GM23338 (cell line): ENCODE results near the gene ZNF366. TPM values are rescaled to one million over a fixed set of nuclear protein-coding genes. Genes with fewer than 3 reads are reported as not detected.

Source experiments
- ATAC-seq: fragments of 200-7000 bp; cut with Tn5 transposase; 3 replicates; pipeline ENCODE4 v1.9.1; 2020
- DNase-seq: peaks from one replicate; pipeline ENCODE4 v3.0.0-alpha.2; 2015; ENCODE audit warnings: low spot score
- H2AFZ ChIP-seq: fragments of 200-600 bp; sonication (generic); 2 replicates; pipeline ENCODE4 v1.8.0; 2016; ENCODE audit warnings: antibody characterized with exemption, mild to moderate bottlenecking, moderate library complexity
- H3F3A ChIP-seq: fragments of 200-600 bp; sonication (generic); replicated peaks from 2 replicates; pipeline ENCODE4 v1.8.0; 2017; ENCODE audit warnings: antibody characterized with exemption, mixed run types, low read depth
- H3K27ac ChIP-seq: fragments of 200-600 bp; sonication (generic); 2 replicates; pipeline ENCODE4 v1.6.1; 2016; ENCODE audit warnings: low read depth
- H3K27me3 ChIP-seq: fragments of 200-600 bp; sonication (generic); 2 replicates; pipeline ENCODE4 v1.8.0; 2016; ENCODE audit warnings: mild to moderate bottlenecking, mixed run types, moderate library complexity; ENCODE audit not compliant: insufficient read depth
- H3K36me3 ChIP-seq: fragments of 200-600 bp; sonication (generic); 2 replicates; pipeline ENCODE4 v1.8.0; 2016; ENCODE audit warnings: mild to moderate bottlenecking; ENCODE audit not compliant: insufficient read depth
- H3K4me1 ChIP-seq: fragments of 200-600 bp; sonication (generic); 2 replicates; pipeline ENCODE4 v1.8.0; 2016; ENCODE audit warnings: mild to moderate bottlenecking, moderate library complexity; ENCODE audit not compliant: insufficient read depth
- H3K4me2 ChIP-seq: fragments of 200-600 bp; sonication (generic); 2 replicates; pipeline ENCODE4 v1.7.1; 2017; ENCODE audit warnings: mixed run types
- H3K4me3 ChIP-seq: fragments of 200-600 bp; sonication (generic); 2 replicates; pipeline ENCODE4 v1.6.1; 2016; ENCODE audit warnings: mixed run types
- H3K79me2 ChIP-seq: fragments of 200-600 bp; sonication (generic); replicated peaks from 2 replicates; pipeline ENCODE4 v1.8.0; 2017; ENCODE audit warnings: mild to moderate bottlenecking; ENCODE audit not compliant: insufficient read depth
- H3K9me2 ChIP-seq: fragments of 200-600 bp; sonication (generic); 2 replicates; pipeline ENCODE4 v1.8.0; 2017; ENCODE audit not compliant: insufficient read depth
- H4K20me1 ChIP-seq: fragments of 200-600 bp; sonication (generic); replicated peaks from 2 replicates; pipeline ENCODE4 v1.8.0; 2017; ENCODE audit warnings: mild to moderate bottlenecking; ENCODE audit not compliant: insufficient read depth
- H3K27ac Mint-ChIP-seq: 2 replicates; pipeline ENCODE4 v1.8.0; 2020; ENCODE audit warnings: inconsistent platforms, mild to moderate bottlenecking, moderate library complexity, mixed read lengths
- H3K27me3 Mint-ChIP-seq: 3 replicates; pipeline ENCODE4 v1.8.0; 2022; ENCODE audit warnings: low read depth, mild to moderate bottlenecking, moderate library complexity, mixed read lengths, inconsistent platforms; ENCODE audit not compliant: insufficient read depth, poor library complexity
- H3K36me3 Mint-ChIP-seq: 3 replicates; pipeline ENCODE4 v1.8.0; 2021; ENCODE audit warnings: low read depth, mild to moderate bottlenecking, inconsistent platforms, moderate library complexity, mixed read lengths
- H3K4me1 Mint-ChIP-seq: 3 replicates; pipeline ENCODE4 v1.8.0; 2020; ENCODE audit warnings: mild to moderate bottlenecking, inconsistent platforms, mixed read lengths
- H3K4me3 Mint-ChIP-seq: 3 replicates; pipeline ENCODE4 v1.8.0; 2021; ENCODE audit warnings: moderate library complexity, mild to moderate bottlenecking, inconsistent platforms, mixed read lengths
- H3K9me3 Mint-ChIP-seq: 3 replicates; pipeline ENCODE4 v1.8.0; 2020; ENCODE audit warnings: moderate library complexity, mild to moderate bottlenecking, inconsistent platforms, mixed read lengths
- CREB1 ChIP-seq: fragments of 250-450 bp; sonication (Bioruptor Pico); IDR thresholded peaks from 2 replicates; pipeline ENCODE4 v1.5.0; 2020; ENCODE audit warnings: low read depth, mild to moderate bottlenecking, moderate library complexity
- EZH2 ChIP-seq: fragments of 200-600 bp; sonication (generic); IDR thresholded peaks from one replicate; pipeline ENCODE4 v1.8.0; 2017; ENCODE audit warnings: antibody characterized with exemption, mild to moderate bottlenecking, low read depth; ENCODE audit not compliant: unreplicated experiment
- JUNB ChIP-seq: IDR thresholded peaks from one replicate; pipeline ENCODE4 v1.6.1; 2016; ENCODE audit warnings: antibody characterized with exemption; ENCODE audit not compliant: unreplicated experiment
- NANOG ChIP-seq: IDR thresholded peaks from 2 replicates; pipeline ENCODE4 v1.6.1; 2016; ENCODE audit warnings: antibody characterized with exemption, borderline replicate concordance
- POLR2AphosphoS5 ChIP-seq: IDR thresholded peaks from 2 replicates; pipeline ENCODE4 v1.6.1; 2016; ENCODE audit warnings: antibody characterized with exemption, low read depth
- STAT1 ChIP-seq: IDR thresholded peaks from one replicate; pipeline ENCODE4 v1.6.1; 2016; ENCODE audit warnings: antibody characterized with exemption; ENCODE audit not compliant: unreplicated experiment
- ZNF114 ChIP-seq: fragments of 250-450 bp; sonication (Bioruptor Pico); IDR thresholded peaks from 2 replicates; pipeline ENCODE4 v1.5.0; 2020; ENCODE audit warnings: mild to moderate bottlenecking, moderate library complexity
- ZNF331 ChIP-seq: fragments of 250-450 bp; sonication (Bioruptor Pico); IDR thresholded peaks from 2 replicates; pipeline ENCODE4 v1.5.0; 2020; ENCODE audit warnings: low read depth, mild to moderate bottlenecking, moderate library complexity
- polyA plus RNA-seq: library from polyadenylated mRNA; unstranded; fragments of >200 nt; fragmentation: Nextera tagmentation; extraction: Ambion mirVana; gene quantifications from 2 replicates; pipeline ENCODE4 v1.2.1, GENCODE V29; 2016
- total RNA-seq: library from RNA; depleted of rRNA; stranded (reverse); fragments of >200 nt; shearing (Covaris generic); gene quantifications from 2 replicates; pipeline ENCODE4 v1.2.3, GENCODE V29; 2014
- TF ChIP-seq, protein P1 (sequence below): IDR thresholded peaks from 2 replicates; pipeline ENCODE4 v1.6.1; 2016; ENCODE audit warnings: antibody characterized with exemption
- TF ChIP-seq, protein P2 (sequence below): fragments of 250-450 bp; sonication (Bioruptor Pico); IDR thresholded peaks from 2 replicates; pipeline ENCODE4 v1.5.0; 2020; ENCODE audit warnings: mild to moderate bottlenecking, moderate library complexity

The ZNF366 gene
- total and polyA plus RNA-seq, 2 experiments from 2014 or later: not detected

DNA sequence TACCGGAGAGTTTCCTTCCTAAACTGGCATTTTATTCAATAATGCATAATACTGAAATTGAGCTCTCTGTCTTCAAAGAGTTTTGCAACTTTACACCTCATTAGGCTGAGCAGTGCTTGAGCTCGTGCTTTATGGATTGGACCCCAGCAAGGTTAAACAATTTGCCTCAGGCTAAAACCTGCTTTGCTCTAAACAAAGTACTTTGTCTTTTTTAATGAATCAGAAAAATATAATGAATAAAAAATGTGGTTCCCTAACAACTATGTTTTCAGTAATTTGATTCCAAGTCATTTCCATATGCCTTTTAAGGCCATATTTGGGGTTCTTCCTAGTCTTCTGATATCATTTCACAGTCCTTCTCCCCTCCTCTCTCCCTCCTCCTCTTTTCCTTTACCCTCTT lies 20.0 kb downstream of the ZNF366 start:
- Mint-ChIP-seq H3K9me3 (no peaks in the 10 kb centered on the region), H3K4me1 (peaks cover 15% of the 10 kb centered on the region), H3K27ac (no peak overlapping the region), H3K36me3 (no peaks in the 10 kb centered on the region), H3K27me3 (no peaks in the 10 kb centered on the region), H3K4me3 (no peak overlapping the region)
- H4K20me1 ChIP-seq: no peaks in the 10 kb centered on the region
- DNase-seq (no peak), ATAC-seq (no peak)
- peak overlapping the region; percentile 89; the same call in 1 of the 2 replicates for H2AFZ ChIP-seq
- no peaks in the 10 kb centered on the region for H3K36me3 ChIP-seq
- no peaks in the 10 kb centered on the region for H3K27me3 ChIP-seq
- H3K4me3 ChIP-seq: no peak overlapping the region
- no peak overlapping the region for H3K4me2 ChIP-seq
- TF ChIP-seq POLR2AphosphoS5 (no peak), NANOG (no peak), ZNF114 (CRISPR knock-in tag) (no peak)
- TF ChIP-seq, protein P1, sequence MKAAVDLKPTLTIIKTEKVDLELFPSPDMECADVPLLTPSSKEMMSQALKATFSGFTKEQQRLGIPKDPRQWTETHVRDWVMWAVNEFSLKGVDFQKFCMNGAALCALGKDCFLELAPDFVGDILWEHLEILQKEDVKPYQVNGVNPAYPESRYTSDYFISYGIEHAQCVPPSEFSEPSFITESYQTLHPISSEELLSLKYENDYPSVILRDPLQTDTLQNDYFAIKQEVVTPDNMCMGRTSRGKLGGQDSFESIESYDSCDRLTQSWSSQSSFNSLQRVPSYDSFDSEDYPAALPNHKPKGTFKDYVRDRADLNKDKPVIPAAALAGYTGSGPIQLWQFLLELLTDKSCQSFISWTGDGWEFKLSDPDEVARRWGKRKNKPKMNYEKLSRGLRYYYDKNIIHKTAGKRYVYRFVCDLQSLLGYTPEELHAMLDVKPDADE: no peak
- no peaks in the 10 kb centered on the region for H3F3A ChIP-seq
- no peaks in the 10 kb centered on the region for H3K79me2 ChIP-seq
- H3K27ac ChIP-seq: no peak overlapping the region; the same call in 1 of the 2 replicates
- 0 out of 2 replicates have a peak, but pooled peaks cover 6% of the 10 kb centered on the region for H3K9me2 ChIP-seq
- peaks cover 21% of the 10 kb centered on the region for H3K4me1 ChIP-seq

DNA sequence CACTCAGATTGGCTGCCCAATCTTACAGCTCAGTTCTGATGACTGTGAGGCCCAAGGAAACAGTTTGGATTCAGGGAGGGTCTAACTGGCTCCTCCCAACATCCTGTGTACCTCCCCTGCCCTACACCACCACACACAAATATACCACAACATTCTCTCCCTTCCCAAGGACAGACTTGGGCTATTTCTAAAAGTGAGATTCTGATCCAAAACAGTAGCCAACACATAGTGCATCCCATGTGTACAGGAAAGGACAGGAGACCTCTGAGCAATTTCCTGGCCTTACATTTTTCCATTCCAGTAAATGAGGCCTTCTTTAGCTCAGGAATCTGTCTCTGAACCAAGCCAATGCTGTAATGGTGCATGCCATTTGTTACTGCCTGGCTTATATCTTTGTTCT lies 20.8 kb downstream of the ZNF366 start:
- H3K9me2 ChIP-seq: 0 out of 2 replicates have a peak, but pooled peaks cover 6% of the 10 kb centered on the region
- H4K20me1 ChIP-seq: no peaks in the 10 kb centered on the region
- H3K36me3 ChIP-seq: no peaks in the 10 kb centered on the region
- Mint-ChIP-seq H3K4me1 (peaks cover 15% of the 10 kb centered on the region), H3K27ac (no peak overlapping the region), H3K9me3 (no peaks in the 10 kb centered on the region), H3K27me3 (no peaks in the 10 kb centered on the region), H3K4me3 (no peak overlapping the region), H3K36me3 (no peaks in the 10 kb centered on the region)
- H3F3A ChIP-seq: no peaks in the 10 kb centered on the region
- peak overlapping the region; percentile 89; the same call in 1 of the 2 replicates for H2AFZ ChIP-seq
- DNase-seq (no peak), ATAC-seq (peak; percentile 67)
- no peak overlapping the region for H3K4me3 ChIP-seq
- 0 out of 2 replicates have a peak overlapping the region, but pooled peaks have one; percentile 36 for H3K4me2 ChIP-seq
- H3K79me2 ChIP-seq: no peaks in the 10 kb centered on the region
- no peak overlapping the region; the same call in 1 of the 2 replicates for H3K27ac ChIP-seq
- H3K27me3 ChIP-seq: no peaks in the 10 kb centered on the region
- H3K4me1 ChIP-seq: peaks cover 21% of the 10 kb centered on the region
- TF ChIP-seq CREB1 (CRISPR knock-in tag): no peak
- TF ChIP-seq EZH2: no peak
- TF ChIP-seq JUNB: no peak
- TF ChIP-seq POLR2AphosphoS5: no peak
- no peak for TF ChIP-seq ZNF114 (CRISPR knock-in tag)
- TF ChIP-seq NANOG: no peak
- no peak for TF ChIP-seq ZNF331
- no peak for TF ChIP-seq STAT1
- TF ChIP-seq, protein P2, sequence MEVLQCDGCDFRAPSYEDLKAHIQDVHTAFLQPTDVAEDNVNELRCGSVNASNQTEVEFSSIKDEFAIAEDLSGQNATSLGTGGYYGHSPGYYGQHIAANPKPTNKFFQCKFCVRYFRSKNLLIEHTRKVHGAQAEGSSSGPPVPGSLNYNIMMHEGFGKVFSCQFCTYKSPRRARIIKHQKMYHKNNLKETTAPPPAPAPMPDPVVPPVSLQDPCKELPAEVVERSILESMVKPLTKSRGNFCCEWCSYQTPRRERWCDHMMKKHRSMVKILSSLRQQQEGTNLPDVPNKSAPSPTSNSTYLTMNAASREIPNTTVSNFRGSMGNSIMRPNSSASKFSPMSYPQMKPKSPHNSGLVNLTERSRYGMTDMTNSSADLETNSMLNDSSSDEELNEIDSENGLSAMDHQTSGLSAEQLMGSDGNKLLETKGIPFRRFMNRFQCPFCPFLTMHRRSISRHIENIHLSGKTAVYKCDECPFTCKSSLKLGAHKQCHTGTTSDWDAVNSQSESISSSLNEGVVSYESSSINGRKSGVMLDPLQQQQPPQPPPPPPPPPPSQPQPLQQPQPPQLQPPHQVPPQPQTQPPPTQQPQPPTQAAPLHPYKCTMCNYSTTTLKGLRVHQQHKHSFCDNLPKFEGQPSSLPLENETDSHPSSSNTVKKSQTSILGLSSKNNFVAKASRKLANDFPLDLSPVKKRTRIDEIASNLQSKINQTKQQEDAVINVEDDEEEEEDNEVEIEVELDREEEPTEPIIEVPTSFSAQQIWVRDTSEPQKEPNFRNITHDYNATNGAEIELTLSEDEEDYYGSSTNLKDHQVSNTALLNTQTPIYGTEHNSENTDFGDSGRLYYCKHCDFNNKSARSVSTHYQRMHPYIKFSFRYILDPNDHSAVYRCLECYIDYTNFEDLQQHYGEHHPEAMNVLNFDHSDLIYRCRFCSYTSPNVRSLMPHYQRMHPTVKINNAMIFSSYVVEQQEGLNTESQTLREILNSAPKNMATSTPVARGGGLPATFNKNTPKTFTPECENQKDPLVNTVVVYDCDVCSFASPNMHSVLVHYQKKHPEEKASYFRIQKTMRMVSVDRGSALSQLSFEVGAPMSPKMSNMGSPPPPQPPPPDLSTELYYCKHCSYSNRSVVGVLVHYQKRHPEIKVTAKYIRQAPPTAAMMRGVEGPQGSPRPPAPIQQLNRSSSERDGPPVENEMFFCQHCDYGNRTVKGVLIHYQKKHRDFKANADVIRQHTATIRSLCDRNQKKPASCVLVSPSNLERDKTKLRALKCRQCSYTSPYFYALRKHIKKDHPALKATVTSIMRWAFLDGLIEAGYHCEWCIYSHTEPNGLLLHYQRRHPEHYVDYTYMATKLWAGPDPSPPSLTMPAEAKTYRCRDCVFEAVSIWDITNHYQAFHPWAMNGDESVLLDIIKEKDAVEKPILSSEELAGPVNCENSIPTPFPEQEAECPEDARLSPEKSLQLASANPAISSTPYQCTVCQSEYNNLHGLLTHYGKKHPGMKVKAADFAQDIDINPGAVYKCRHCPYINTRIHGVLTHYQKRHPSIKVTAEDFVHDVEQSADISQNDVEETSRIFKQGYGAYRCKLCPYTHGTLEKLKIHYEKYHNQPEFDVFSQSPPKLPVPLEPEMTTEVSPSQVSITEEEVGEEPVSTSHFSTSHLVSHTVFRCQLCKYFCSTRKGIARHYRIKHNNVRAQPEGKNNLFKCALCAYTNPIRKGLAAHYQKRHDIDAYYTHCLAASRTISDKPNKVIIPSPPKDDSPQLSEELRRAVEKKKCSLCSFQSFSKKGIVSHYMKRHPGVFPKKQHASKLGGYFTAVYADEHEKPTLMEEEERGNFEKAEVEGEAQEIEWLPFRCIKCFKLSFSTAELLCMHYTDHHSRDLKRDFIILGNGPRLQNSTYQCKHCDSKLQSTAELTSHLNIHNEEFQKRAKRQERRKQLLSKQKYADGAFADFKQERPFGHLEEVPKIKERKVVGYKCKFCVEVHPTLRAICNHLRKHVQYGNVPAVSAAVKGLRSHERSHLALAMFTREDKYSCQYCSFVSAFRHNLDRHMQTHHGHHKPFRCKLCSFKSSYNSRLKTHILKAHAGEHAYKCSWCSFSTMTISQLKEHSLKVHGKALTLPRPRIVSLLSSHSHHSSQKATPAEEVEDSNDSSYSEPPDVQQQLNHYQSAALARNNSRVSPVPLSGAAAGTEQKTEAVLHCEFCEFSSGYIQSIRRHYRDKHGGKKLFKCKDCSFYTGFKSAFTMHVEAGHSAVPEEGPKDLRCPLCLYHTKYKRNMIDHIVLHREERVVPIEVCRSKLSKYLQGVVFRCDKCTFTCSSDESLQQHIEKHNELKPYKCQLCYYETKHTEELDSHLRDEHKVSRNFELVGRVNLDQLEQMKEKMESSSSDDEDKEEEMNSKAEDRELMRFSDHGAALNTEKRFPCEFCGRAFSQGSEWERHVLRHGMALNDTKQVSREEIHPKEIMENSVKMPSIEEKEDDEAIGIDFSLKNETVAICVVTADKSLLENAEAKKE: no peak
- TF ChIP-seq, protein P1: no peak
